HEK293 (cell line): ENCODE data around the gene SMIM5.

Experiments
- CTCF ChIA-PET: fragments of 350-600 bp; formaldehyde crosslinking; extraction: SDS; loops from one replicate; lab custom pipeline; 2021; ENCODE audit warnings: antibody characterized with exemption; lab: Yijun Ruan, JAX
- POLR2A ChIA-PET: fragments of 300-600 bp; formaldehyde crosslinking; extraction: SDS; loops from one replicate; lab custom pipeline; 2020; ENCODE audit warnings: antibody characterized with exemption, inconsistent platforms; lab: Yijun Ruan, JAX
- H3K27ac ChIP-seq: fragments of 200-500 bp; sonication (Bioruptor generic); 2 replicates; pipeline ENCODE4 v1.5.1; 2014; ENCODE audit warnings: low read depth, low read length, control low read depth, inconsistent platforms; ENCODE audit errors: extremely low read depth
- H3K36me3 ChIP-seq, 2 experiments: fragments of 200-500 bp in 1 of 2; sonication (Bioruptor generic) in 1 of 2; 1 replicate in 1 of 2; 2 replicates in 1 of 2; pipeline ENCODE4 v1.5.1; 2014 to 2017; ENCODE audit warnings: inconsistent platforms in 2 of 2, low read length in 2 of 2; ENCODE audit not compliant: control insufficient read depth in 2 of 2, insufficient read depth in 1 of 2
- H3K4me1 ChIP-seq: fragments of 200-500 bp; sonication (Bioruptor generic); 2 replicates; pipeline ENCODE4 v1.5.1; 2014; ENCODE audit warnings: mild to moderate bottlenecking, low read length, inconsistent platforms; ENCODE audit not compliant: control insufficient read depth, insufficient read depth
- H3K4me3 ChIP-seq: 2 replicates; pipeline ENCODE4 v1.5.1; 2011; ENCODE audit warnings: low read depth, mild to moderate bottlenecking, control low read depth, low read length, moderate library complexity
- H3K9me3 ChIP-seq: fragments of 200-500 bp; sonication (Bioruptor generic); 2 replicates; pipeline ENCODE4 v1.5.1; 2014; ENCODE audit warnings: low read depth, low read length, inconsistent platforms; ENCODE audit not compliant: control insufficient read depth, insufficient read depth
- CTCF ChIP-seq: fragments of 450-650 bp; formaldehyde crosslinking; IDR thresholded peaks from 2 replicates; pipeline ENCODE4 v1.5.1; 2016; ENCODE audit warnings: missing biosample characterization, missing genetic modification characterization
- GFI1B ChIP-seq: fragments of 450-650 bp; formaldehyde crosslinking; IDR thresholded peaks from 2 replicates; pipeline ENCODE4 v1.5.1; 2016; ENCODE audit warnings: missing biosample characterization, missing genetic modification characterization
- HOXC10 ChIP-seq: sonication (generic); formaldehyde crosslinking; IDR thresholded peaks from 2 replicates; pipeline ENCODE4 v1.8.1; 2023; ENCODE audit warnings: mild to moderate bottlenecking, missing genetic modification reagents
- KLF1 ChIP-seq: fragments of 450-650 bp; formaldehyde crosslinking; IDR thresholded peaks from 2 replicates; pipeline ENCODE4 v1.5.1; 2016; ENCODE audit warnings: missing biosample characterization, missing genetic modification characterization
- KLF16 ChIP-seq: fragments of 450-650 bp; formaldehyde crosslinking; IDR thresholded peaks from 2 replicates; pipeline ENCODE4 v1.5.1; 2017; ENCODE audit warnings: missing biosample characterization, missing genetic modification characterization
- KLF17 ChIP-seq: fragments of 450-650 bp; formaldehyde crosslinking; IDR thresholded peaks from 2 replicates; pipeline ENCODE4 v1.5.1; 2016; ENCODE audit warnings: missing biosample characterization, missing genetic modification characterization
- PRDM1 ChIP-seq: fragments of 450-650 bp; formaldehyde crosslinking; IDR thresholded peaks from 2 replicates; pipeline ENCODE4; 2016; ENCODE audit warnings: missing biosample characterization, missing genetic modification characterization
- ZFHX2 ChIP-seq: fragments of 450-650 bp; formaldehyde crosslinking; conservative IDR thresholded peaks from 2 replicates; pipeline ENCODE4 v1.5.1; 2016; ENCODE audit warnings: missing biosample characterization, missing genetic modification characterization
- ZNF184 ChIP-seq: fragments of 450-650 bp; IDR thresholded peaks from 2 replicates; pipeline ENCODE4 v1.5.1; 2018; ENCODE audit warnings: missing biosample characterization, mild to moderate bottlenecking, missing genetic modification characterization
- ZNF341 ChIP-seq: fragments of 450-650 bp; formaldehyde crosslinking; IDR thresholded peaks from 2 replicates; pipeline ENCODE4; 2016; ENCODE audit warnings: low read depth, missing biosample characterization, missing genetic modification characterization
- ZNF514 ChIP-seq: fragments of 450-650 bp; formaldehyde crosslinking; IDR thresholded peaks from 2 replicates; pipeline ENCODE4 v1.5.1; 2016; ENCODE audit warnings: missing biosample characterization, missing genetic modification characterization
- ZNF623 ChIP-seq: fragments of 450-650 bp; formaldehyde crosslinking; IDR thresholded peaks from 2 replicates; pipeline ENCODE4 v1.5.1; 2016; ENCODE audit warnings: missing biosample characterization, missing genetic modification characterization
- ZNF624 ChIP-seq: fragments of 450-650 bp; formaldehyde crosslinking; IDR thresholded peaks from 2 replicates; pipeline ENCODE4 v1.5.1; 2017; ENCODE audit warnings: missing biosample characterization, missing genetic modification characterization
- ZSCAN23 ChIP-seq: fragments of 450-650 bp; formaldehyde crosslinking; IDR thresholded peaks from 2 replicates; pipeline ENCODE4 v1.5.1; 2016; ENCODE audit warnings: missing biosample characterization, missing genetic modification characterization
- TF ChIP-seq, protein P1 (sequence below): fragments of 450-650 bp; formaldehyde crosslinking; IDR thresholded peaks from 2 replicates; pipeline ENCODE4; 2016; ENCODE audit warnings: missing biosample characterization, missing genetic modification characterization

The SMIM5 gene

DNA sequence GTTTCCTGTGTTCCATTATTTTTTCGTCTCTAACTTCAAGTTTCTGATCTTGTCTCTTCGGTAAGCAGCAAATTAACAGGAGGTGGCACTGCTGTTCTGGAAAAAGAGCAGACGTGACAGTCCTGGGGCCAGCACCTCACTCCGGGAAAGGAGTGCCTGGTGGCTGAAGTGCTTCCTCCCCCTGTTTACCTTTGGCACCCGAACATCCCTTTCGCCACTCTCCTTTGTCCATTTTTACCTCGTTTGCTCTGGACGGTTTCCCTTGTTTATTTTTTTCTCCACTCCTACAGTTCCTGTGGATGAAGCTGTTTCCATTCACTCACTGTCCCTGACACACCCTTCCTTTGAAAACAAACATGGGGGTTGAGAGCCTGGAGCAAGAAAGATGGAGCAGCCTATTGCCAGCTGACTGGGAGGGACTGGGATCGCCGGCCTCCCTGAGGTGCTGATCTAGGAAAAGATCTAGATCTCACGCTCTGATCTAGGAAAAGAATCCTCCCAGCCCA, 46.5 kb downstream of the SMIM5 start:
- TF ChIP-seq ZNF184 (tag by site-specific recombination) (no peak), KLF1 (tag by site-specific recombination) (peak; percentile 96), ZNF623 (tag by site-specific recombination) (peak; percentile 39), CTCF (tag by site-specific recombination) (0 out of 2 replicates have a peak, but pooled peaks have one; percentile 10), KLF16 (no peak), ZNF341 (tag by site-specific recombination) (peak; percentile 57), GFI1B (no peak), PRDM1 (tag by site-specific recombination) (0 out of 2 replicates have a peak, but pooled peaks have one; percentile 37), HOXC10 (CRISPR knock-in tag) (no peak), ZSCAN23 (tag by site-specific recombination) (no peak), KLF17 (peak; percentile 95)
- TF ChIP-seq, protein P1, sequence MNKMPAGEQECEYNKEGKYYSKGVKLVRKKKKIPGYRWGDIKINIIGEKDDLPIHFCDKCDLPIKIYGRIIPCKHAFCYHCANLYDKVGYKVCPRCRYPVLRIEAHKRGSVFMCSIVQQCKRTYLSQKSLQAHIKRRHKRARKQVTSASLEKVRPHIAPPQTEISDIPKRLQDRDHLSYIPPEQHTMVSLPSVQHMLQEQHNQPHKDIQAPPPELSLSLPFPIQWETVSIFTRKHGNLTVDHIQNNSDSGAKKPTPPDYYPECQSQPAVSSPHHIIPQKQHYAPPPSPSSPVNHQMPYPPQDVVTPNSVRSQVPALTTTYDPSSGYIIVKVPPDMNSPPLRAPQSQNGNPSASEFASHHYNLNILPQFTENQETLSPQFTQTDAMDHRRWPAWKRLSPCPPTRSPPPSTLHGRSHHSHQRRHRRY (tag by site-specific recombination): no peak
- Histone ChIP-seq H3K4me3 (no peak overlapping the region), H3K9me3 (no peaks in the 10 kb centered on the region), H3K36me3 (peaks cover 38 to 56% of the 10 kb centered on the region in 2 experiments), H3K27ac (no peak overlapping the region), H3K4me1 (peaks cover 4% of the 10 kb centered on the region; the same call in 1 of the 2 replicates)
- ChIA-PET POLR2A (no interaction called here), CTCF (interaction anchor here (0.5 to 16.4 kb wide), 7 partner anchors 8 to 1284 kb away, joined by 3 to 308 read pairs (median 4); no protein-coding TSS in a partner anchor)

GRCh38 chr17:75680431-75680830, 47.2 kb downstream of the SMIM5 start:
- ChIA-PET POLR2A (no interaction called here), CTCF (interaction anchor here (0.5 to 16.4 kb wide), 9 partner anchors 9 to 323 kb away, joined by 3 to 308 read pairs (median 3); partner anchors contain the start of gene ITGB4)
- Histone ChIP-seq H3K27ac (no peak overlapping the region), H3K36me3 (peaks cover 32 to 60% of the 10 kb centered on the region in 2 experiments), H3K4me1 (peaks cover 4% of the 10 kb centered on the region; the same call in 1 of the 2 replicates), H3K9me3 (no peaks in the 10 kb centered on the region), H3K4me3 (no peak overlapping the region)
- TF ChIP-seq ZNF624: no peak

GRCh38 chr17:75681289-75681688, 48.1 kb downstream of the SMIM5 start:
- POLR2A ChIA-PET: no interaction called here
- peak; percentile 33; the same call in 1 of the 2 replicates for TF ChIP-seq ZFHX2 (tag by site-specific recombination)
- TF ChIP-seq ZNF514: no peak
- H3K4me1 ChIP-seq: peaks cover 4% of the 10 kb centered on the region; the same call in 1 of the 2 replicates
- H3K36me3 ChIP-seq: peaks cover 23 to 54% of the 10 kb centered on the region in 2 experiments
- no peak overlapping the region for H3K4me3 ChIP-seq
- H3K27ac ChIP-seq: no peak overlapping the region
- CTCF ChIA-PET: interaction anchor here (0.7 to 16.4 kb wide), 7 partner anchors 11 to 122 kb away, joined by 3 to 308 read pairs (median 5); partner anchors contain the start of gene SMIM5
- H3K9me3 ChIP-seq: no peaks in the 10 kb centered on the region
